ENCODE data around the gene TTC27.

TTC27 gene

DNA sequence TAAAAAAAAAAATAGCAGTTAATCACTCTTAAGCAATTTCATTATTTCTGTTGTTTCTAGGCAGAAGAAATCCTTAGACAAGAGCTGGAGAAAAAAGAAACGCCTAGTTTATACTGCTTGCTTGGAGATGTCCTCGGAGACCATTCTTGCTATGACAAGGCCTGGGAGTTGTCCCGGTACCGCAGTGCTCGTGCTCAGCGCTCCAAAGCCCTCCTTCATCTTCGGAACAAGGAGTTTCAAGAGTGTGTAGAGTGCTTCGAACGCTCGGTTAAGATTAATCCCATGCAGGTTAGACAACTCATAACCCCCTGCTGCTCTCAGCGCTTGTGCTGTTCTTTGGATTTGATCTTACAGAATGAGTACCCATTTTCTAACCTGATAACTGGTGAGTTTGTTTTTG lies 130.4 kb downstream of the TTC27 start:
- DNase-seq, result no peak

- DNase-seq, result no peak
These were observed 132.8 kb downstream of the TTC27 start for GRCh38 chr2:32760628-32761027.

DNA sequence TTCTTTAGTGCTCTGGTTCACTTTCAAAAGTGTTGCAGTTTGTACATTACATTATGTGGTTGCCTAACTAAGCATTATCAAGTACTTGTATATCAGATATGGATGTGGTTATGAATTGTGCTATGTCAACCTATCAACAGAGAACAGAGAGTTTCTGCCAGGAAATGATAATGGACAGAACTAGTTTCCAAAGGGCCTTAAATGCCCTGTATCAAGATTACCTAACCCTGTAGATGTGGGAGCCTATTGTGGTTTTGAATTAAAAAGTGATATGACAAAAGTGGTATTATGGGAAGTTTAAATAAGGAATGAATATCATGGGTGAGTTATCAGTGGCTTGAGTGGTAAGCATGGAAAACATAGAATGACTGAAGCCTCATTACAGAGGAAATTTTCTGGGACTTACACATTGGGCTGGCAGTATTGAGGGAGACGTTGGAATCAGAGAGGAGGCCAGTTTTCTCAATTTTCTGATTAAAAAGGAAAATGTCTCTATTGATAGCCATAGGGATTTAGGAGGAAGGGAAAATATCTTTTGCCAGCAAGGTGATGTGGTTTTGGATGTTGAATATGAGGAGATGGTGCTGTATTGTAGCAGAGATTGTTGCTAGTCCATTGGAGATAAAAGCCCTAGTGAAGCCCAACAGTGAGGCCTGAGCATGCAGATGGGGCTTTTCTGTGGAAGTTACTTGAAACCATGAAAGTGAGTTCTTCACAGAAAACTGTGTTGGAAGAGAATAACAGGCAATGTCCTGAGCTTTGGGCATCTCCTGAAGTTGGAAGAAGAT lies 140.7 kb downstream of the TTC27 start:
- DNase-seq, result no peak

DNA sequence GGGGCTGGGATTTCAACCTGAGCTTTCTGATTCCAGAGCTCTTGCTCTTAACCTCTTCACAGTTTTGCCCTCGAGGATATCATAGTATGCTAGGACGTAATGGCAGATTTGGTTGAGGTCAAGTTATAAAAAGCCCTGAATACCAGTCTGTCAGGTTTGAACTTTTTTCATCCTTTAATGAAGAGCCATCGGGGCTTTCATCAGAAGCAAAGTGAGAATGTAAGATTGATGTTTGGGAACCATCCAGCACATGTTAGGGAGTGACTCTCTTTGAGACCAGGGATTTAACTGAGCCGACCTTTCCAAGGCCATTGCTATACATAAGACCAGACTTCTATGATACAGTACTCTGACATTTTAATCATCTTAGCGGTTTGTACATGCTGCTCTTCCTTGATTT lies 142.5 kb downstream of the TTC27 start:
- no peak for DNase-seq

DNA sequence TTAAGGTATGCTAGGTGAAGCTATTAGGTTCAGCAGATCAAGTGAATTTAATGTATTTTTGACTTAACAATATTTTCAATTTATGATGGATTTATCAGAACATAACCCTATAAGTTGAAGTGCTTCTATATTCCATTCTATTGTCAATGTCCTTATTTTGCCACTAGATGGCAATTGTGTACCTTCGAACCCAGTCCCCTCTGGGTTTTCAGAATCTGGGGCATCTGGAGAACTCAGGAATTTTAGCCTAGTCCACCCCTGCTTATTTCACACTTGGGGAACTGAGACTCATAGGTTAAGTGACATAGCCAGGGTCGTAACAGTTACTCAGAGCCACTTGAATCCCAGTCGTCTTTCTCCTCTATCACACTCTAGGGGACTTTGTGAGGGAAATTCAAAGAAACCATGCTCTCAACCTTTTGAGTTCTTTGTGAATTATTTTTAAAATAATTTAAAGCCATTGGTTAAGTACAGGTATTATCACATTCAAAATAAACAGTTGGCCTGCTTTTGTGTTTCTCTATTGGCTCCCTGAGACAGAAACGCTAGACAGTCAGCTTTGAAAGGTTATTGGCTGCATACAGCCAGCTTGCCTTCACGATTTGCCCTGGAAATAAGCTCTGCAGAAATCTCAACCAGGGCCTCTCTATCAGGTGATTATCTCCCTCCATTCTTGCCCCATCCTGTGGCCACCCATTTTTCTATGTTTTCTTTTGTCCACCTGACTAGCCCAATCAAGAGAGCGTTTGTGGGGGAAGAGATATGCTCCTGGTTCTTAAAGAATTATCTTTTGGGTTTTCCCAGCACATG lies 145.0 kb downstream of the TTC27 start:
- DNase-seq, result peak; percentile 46

DNA sequence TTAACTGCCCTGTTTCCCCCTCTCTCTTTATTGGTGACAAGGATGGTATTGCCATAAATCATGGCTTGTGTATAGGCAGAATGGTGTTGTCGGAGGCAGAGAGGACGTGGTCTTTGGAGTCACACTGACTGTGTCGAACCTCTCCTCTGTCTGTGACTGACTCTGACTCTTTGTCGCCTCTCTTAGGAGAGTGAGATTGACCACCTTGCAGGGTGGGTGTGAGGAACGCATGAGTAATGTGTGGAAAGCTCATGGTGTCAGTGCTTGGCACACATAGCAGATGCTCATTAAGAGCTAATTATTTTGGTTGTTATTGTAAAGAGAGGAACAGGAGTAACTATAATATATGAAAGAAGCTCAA lies 145.6 kb downstream of the TTC27 start:
- DNase-seq, result no peak

DNA sequence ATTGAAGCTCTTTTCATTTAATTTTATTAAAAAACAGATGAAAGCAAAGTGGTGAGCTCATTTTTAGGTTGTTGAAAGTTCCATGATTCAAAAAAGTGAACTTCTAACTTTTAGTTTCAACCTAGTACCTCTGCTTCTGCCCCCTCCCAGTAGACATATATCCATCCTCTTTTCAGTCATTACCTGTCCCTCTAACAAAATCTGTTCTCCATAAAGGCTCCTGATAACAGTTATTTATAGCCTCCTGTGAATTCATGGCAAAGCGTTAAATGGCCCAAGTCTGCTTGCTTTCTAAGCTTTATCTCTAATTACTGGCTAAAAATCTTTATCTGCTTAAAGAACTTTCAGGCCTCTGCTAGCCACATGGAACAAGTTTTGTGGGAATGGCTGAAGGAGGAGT lies 148.1 kb downstream of the TTC27 start:
- no peak for DNase-seq

GRCh38 chr2:32777714-32778113 lies 149.9 kb downstream of the TTC27 start:
- no peak for DNase-seq

DNA sequence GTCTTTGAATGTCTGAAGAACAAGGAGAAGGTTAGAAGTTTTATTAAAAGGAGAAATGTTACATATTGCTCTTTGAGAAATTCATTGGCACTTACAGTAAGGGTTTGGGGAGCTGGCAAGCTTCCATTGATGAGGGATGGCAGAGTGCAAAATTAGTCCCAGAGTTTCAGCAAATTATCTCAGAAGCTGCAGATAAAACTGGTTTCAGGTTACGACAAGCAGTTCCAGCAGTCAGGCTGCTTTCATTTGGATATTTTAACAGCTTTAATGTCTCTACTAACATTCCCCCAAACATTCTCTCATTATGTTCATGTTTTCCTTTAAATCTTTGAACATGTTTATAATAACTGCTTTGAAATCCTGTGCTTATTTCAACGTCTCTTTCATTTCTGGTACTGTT lies 153.1 kb downstream of the TTC27 start:
- DNase-seq, result no peak

GRCh38 chr2:32783469-32783868 lies 155.6 kb downstream of the TTC27 start:
- no peak for DNase-seq

- no peak for DNase-seq
These were observed 156.1 kb downstream of the TTC27 start for GRCh38 chr2:32783933-32784332.

DNA sequence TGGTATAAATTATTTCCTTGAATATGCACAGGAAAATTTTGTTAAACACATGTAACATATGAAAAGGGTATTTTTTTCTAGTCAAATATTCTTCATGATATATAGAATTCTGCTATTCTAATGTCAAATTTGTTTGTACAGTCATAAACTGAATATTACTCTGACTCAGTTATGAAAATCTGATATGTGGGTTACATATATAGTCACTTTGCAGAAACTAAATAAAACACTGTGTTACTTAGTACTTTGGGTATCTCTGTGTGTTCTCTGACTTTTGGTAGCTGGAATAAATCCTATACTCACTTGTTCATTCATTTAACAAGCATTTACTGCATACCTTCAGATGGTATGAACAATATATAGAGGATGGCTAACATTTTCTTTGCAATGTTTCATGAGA lies 159.4 kb downstream of the TTC27 start:
- no peak for DNase-seq

GRCh38 chr2:32788114-32788513 lies 160.3 kb downstream of the TTC27 start:
- no peak for DNase-seq

DNA sequence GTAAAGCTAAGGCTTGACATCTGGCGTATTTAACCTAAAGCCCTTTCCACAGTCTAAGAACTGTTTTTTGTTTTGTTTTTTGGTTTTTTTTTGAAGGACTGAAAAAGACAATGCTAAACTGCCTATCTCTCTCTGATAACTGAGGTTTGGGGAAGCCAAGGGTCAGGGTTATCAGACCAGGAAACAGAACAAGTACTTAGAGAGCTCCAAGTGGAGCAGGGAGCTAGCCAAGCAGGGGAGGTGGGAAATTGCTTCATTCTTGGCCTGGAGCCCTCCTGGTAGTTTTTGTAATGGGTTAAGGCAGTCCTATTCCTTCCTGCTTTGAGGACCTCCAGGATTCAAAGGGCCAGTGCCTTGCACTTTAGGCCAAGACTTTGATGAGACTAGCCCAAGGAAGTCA lies 164.6 kb downstream of the TTC27 start:
- DNase-seq, result no peak

DNA sequence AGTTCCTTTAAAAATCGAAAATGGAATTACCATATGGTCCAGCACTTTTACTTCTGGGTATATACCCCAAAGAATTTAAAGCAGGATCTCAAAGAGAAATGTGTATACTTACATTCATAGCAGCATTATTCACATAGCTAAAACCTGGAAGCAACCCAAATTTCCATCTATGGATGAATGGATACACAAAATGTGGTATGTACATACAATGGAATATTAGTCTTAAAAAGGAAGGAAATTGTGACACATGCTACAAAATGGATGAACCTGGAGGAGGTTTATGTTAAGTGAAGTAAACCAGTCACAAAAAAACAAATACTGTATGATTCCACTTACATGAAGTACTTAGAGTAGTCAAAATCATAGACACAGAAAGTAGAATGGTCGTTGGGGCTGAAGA lies 171.0 kb downstream of the TTC27 start:
- no peak for DNase-seq

DNA sequence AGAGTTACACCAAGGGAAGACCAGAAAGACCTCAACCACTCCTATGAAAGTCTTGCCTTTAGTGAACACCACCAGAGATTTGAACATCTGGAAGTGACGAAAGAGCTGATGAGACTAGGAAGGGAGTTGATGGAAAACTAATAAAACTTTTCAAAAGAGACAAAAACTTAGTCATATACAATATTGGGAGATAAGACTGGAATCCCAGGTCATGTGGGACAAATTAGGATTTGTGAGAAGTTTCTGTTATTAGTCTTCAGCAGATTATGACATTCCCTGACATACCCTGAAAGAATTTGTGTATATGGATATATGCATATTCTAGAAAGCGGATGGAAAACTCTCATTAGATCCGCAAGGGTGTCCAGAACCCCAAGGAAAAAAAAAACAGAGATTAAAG lies 173.9 kb downstream of the TTC27 start:
- no peak for DNase-seq

GRCh38 chr2:32802877-32803276 lies 175.0 kb downstream of the TTC27 start:
- DNase-seq, result no peak

GRCh38 chr2:32804205-32804604 lies 176.4 kb downstream of the TTC27 start:
- DNase-seq, result no peak

- DNase-seq, result no peak
These were observed 177.6 kb downstream of the TTC27 start for GRCh38 chr2:32805104-32806095.

DNA sequence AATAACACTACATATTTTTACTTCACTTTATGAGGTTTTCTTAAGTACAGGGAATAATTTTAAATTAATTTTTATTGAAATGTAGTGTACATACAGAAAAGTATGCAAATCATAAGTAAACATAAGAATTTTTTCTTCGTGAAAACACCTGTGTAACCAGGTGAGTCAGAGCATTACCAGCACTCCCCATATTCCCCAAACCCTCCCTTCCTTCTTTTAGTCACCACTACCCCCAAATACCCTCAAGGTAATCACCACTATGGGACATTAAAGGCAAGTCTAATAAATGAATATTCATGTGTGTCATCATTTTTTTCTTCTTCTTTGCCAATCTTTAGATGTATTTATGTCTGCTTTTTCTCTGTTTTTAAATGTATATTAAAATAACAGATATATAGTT lies 179.0 kb downstream of the TTC27 start:
- DNase-seq, result no peak

- DNase-seq, result no peak
These were observed 179.8 kb downstream of the TTC27 start for GRCh38 chr2:32807662-32808061.

- DNase-seq, result no peak
These were observed 183.2 kb downstream of the TTC27 start for GRCh38 chr2:32810909-32811495.

- DNase-seq, result no peak
These were observed 183.8 kb downstream of the TTC27 start for GRCh38 chr2:32811696-32812095.

Data from right forelimb (tissue), 1 donor.